K562 (cell line): ENCODE results near the gene LRRC61. TPM values are rescaled to one million over a fixed set of nuclear protein-coding genes. Genes with fewer than 3 reads are reported as not detected.

Experiments
- ATAC-seq: fragments of 200-7000 bp; cut with Tn5 transposase; 3 replicates; pipeline ENCODE4 v1.9.1; 2020; ENCODE audit warnings: moderate library complexity
- BruUV-seq: library from RNA; stranded (reverse); fragments of 400-500 nt; replicated peaks from 2 replicates; lab custom pipeline; 2021; lab: Mats Ljungman, UMichigan
- CTCF ChIA-PET: fragments of 300-600 bp; formaldehyde crosslinking; extraction: SDS; loops from one replicate; lab custom pipeline; 2021; ENCODE audit warnings: low intra/inter-chr PET ratio; lab: Yijun Ruan, JAX
- POLR2A ChIA-PET: fragments of 300-600, 350-650 bp; sonication (Branson Sonifier 250); formaldehyde crosslinking; extraction: SDS; loops from one replicate; lab custom pipeline; 2021; ENCODE audit warnings: antibody characterized with exemption, inconsistent platforms; lab: Yijun Ruan, JAX
- DNase-seq, 4 experiments: peaks; one replicate each; pipeline versions ENCODE4 v3.0.0 to v3.0.0-alpha.2; 2011 to 2018; ENCODE audit warnings: low spot score in 3 of 4, mixed read lengths in 3 of 4; ENCODE audit errors: extremely low read depth in 1 of 4
- FAIRE-seq: peaks from 2 replicates; lab custom pipeline; 2011; peaks lifted over from hg19 to GRCh38; lab: Jason Lieb, UNC
- H2AFZ ChIP-seq: 2 replicates; pipeline ENCODE4 v1.6.0; 2011; ENCODE audit warnings: low read depth, low read length, control low read depth, inconsistent platforms
- H3K27ac ChIP-seq: fragments of 200-600 bp; 3 replicates; pipeline ENCODE4 v1.8.0; 2011; ENCODE audit warnings: low read depth, mild to moderate bottlenecking, control low read depth, inconsistent platforms, low read length, moderate library complexity, mixed read lengths; ENCODE audit errors: extremely low read depth
- H3K27me3 ChIP-seq, 2 experiments: fragments of 300-600 bp in 1 of 2; 2 replicates in 1 of 2; 3 replicates in 1 of 2; pipeline versions ENCODE4 v1.6.0 to v1.8.0; 2011; ENCODE audit warnings: inconsistent platforms in 2 of 2, low read length in 2 of 2, mild to moderate bottlenecking in 1 of 2, mixed read lengths in 1 of 2, moderate library complexity in 1 of 2; ENCODE audit not compliant: control insufficient read depth in 2 of 2, insufficient read depth in 2 of 2
- H3K36me3 ChIP-seq: fragments of 300-600 bp; 3 replicates; pipeline ENCODE4 v1.8.0; 2011; ENCODE audit warnings: mild to moderate bottlenecking, low read length, inconsistent platforms; ENCODE audit not compliant: control insufficient read depth, insufficient read depth
- H3K4me1 ChIP-seq, 2 experiments: fragments of 200-600 bp in 1 of 2; replicated peaks in 1 of 2; 2 replicates in 1 of 2; 3 replicates in 1 of 2; pipeline versions ENCODE4 v1.5.1 to v1.8.0; 2011; ENCODE audit warnings: inconsistent platforms in 2 of 2, low read length in 2 of 2, mild to moderate bottlenecking in 1 of 2, mixed read lengths in 1 of 2, moderate library complexity in 1 of 2; ENCODE audit not compliant: control insufficient read depth in 2 of 2, insufficient read depth in 2 of 2
- H3K4me2 ChIP-seq: 2 replicates; pipeline ENCODE4 v1.6.1; 2011; ENCODE audit warnings: low read length, control low read depth, inconsistent platforms, mixed read lengths; ENCODE audit not compliant: insufficient read depth
- H3K4me3 ChIP-seq: fragments of 200-600 bp; sonication (generic), shearing (Covaris generic); 2 replicates; pipeline ENCODE4 v1.5.1; 2016; ENCODE audit warnings: control low read depth, inconsistent platforms
- H3K79me2 ChIP-seq: fragments of 200-600 bp; 3 replicates; pipeline ENCODE4 v1.8.0; 2011; ENCODE audit warnings: low read length, inconsistent platforms; ENCODE audit not compliant: control insufficient read depth, insufficient read depth
- H3K9ac ChIP-seq, 2 experiments: 2 replicates each; pipeline versions ENCODE4 v1.6.0 to v1.6.1; 2011; ENCODE audit warnings: low read depth in 2 of 2, low read length in 2 of 2, control low read depth in 1 of 2, inconsistent platforms in 1 of 2, mild to moderate bottlenecking in 1 of 2, mixed read lengths in 1 of 2; ENCODE audit not compliant: insufficient read depth in 1 of 2
- H3K9me1 ChIP-seq: one replicate; pipeline ENCODE4 v1.6.0; 2011; ENCODE audit warnings: inconsistent platforms, mild to moderate bottlenecking, low read length, moderate library complexity; ENCODE audit not compliant: control insufficient read depth, insufficient read depth
- H3K9me3 ChIP-seq: replicated peaks from 2 replicates; pipeline ENCODE4 v1.5.1; 2011; ENCODE audit warnings: low read depth, low read length, inconsistent platforms; ENCODE audit not compliant: control insufficient read depth, insufficient read depth
- H4K20me1 ChIP-seq: replicated peaks from 2 replicates; pipeline ENCODE4 v1.6.1; 2011; ENCODE audit warnings: low read length, inconsistent platforms, mixed read lengths; ENCODE audit not compliant: control insufficient read depth, insufficient read depth
- CBX1 ChIP-seq: sonication (generic); IDR thresholded peaks from 2 replicates; pipeline ENCODE4 v1.6.1; 2016; ENCODE audit warnings: antibody characterized with exemption, low read depth, mild to moderate bottlenecking
- CHD2 ChIP-seq: IDR thresholded peaks from 2 replicates; pipeline ENCODE4 v1.6.1; 2011; ENCODE audit warnings: low read depth, low read length
- FOSL1 ChIP-seq: fragments of 200-800 bp; sonication (Bioruptor generic); conservative IDR thresholded peaks from 2 replicates; pipeline ENCODE4 v1.6.1; 2016; ENCODE audit warnings: missing genetic modification characterization, missing compliant biosample characterization
- JUN ChIP-seq, 2 experiments: sonication (generic) in 1 of 2; formaldehyde crosslinking in 1 of 2; IDR thresholded peaks; 2 replicates each; pipeline versions ENCODE4 v1.6.1 to v1.8.0; 2012 to 2022; ENCODE audit warnings: borderline replicate concordance in 2 of 2, mild to moderate bottlenecking in 2 of 2, improper control_type of control experiment in 1 of 2, low read depth in 1 of 2, low read length in 1 of 2, missing genetic modification reagents in 1 of 2
- KDM4B ChIP-seq, 2 experiments: fragments of 450-650 bp in 1 of 2; sonication (generic) in 1 of 2; IDR thresholded peaks; 2 replicates each; pipeline ENCODE4 v1.6.1; 2016 to 2017; ENCODE audit warnings: borderline replicate concordance in 2 of 2, antibody characterized with exemption in 1 of 2, low read depth in 1 of 2, mild to moderate bottlenecking in 1 of 2
- POLR2G ChIP-seq: fragments of 200-400 bp; formaldehyde crosslinking; IDR thresholded peaks from 2 replicates; pipeline ENCODE4 v1.6.1; 2017; ENCODE audit warnings: low read depth, mild to moderate bottlenecking, antibody characterized with exemption, low read length, moderate library complexity
- PYGO2 ChIP-seq: fragments of 450-650 bp; IDR thresholded peaks from 2 replicates; pipeline ENCODE4 v1.6.1; 2016; ENCODE audit warnings: mild to moderate bottlenecking, missing genetic modification characterization, moderate library complexity, missing compliant biosample characterization
- WGBS: fragments of 100-300 bp; shearing (Covaris generic); methylation state at CpG from one replicate; pipeline ENCODE4 v1.1.6; 2016; ENCODE audit warnings: low coverage, mixed read lengths; ENCODE audit not compliant: insufficient coverage; ENCODE audit errors: missing lambda C conversion rate; 5-methylcytosine and 5-hydroxymethylcytosine counted together
- in situ Hi-C: fragments of 300-500 bp; cut with MboI; formaldehyde crosslinking; loops from 4 replicates; pipeline ENCODE4 v1.15.0; 2018; ENCODE audit warnings: inconsistent platforms, mixed read lengths
- intact Hi-C: fragments of 100-400 bp; cut with micrococcal nuclease; formaldehyde crosslinking; loops from 2 replicates; pipeline ENCODE4 v1.14.2; 2022
- polyA plus RNA-seq, 8 experiments: library from polyadenylated mRNA; depleted of rRNA in 4 of 8; stranded (reverse) in 5 of 8; unstranded in 3 of 8; fragments of >200 nt; fragmentation: Nextera tagmentation in 2 of 8; fragmentation: Illumina TruSeq in 1 of 8; extraction: Ambion mirVana in 2 of 8; extraction: Trizol in 1 of 8; gene quantifications; 2 replicates each; pipeline versions ENCODE4 v1.2.1 to v1.2.3, GENCODE V29; 2011 to 2014; ENCODE audit warnings: inconsistent platforms in 1 of 8, missing spikeins in 1 of 8
- total RNA-seq, 7 experiments: library from RNA; depleted of rRNA in 6 of 7; stranded (reverse); fragments of >200 nt in 6 of 7; fragmentation: Illumina TruSeq in 2 of 7; extraction: Trizol in 2 of 7; gene quantifications; 2 replicates each; pipeline versions ENCODE4 v1.2.1 to v1.2.3, GENCODE V29; 2011 to 2021; ENCODE audit warnings: low replicate concordance in 1 of 7
- TF ChIP-seq, protein P1 (sequence below), 2 experiments: fragments of 450-650 bp; conservative IDR thresholded peaks; 2 replicates each; pipeline ENCODE4 v1.6.1; 2017; ENCODE audit warnings: mild to moderate bottlenecking in 2 of 2, moderate library complexity in 2 of 2

Gene LRRC61
- total and polyA plus RNA-seq, 9 of the 15 experiments (the other 6 are each of a cell fraction or from before 2014, with no cell fraction given) = 1.3 to 55.2 (median 35.2) TPM

DNA sequence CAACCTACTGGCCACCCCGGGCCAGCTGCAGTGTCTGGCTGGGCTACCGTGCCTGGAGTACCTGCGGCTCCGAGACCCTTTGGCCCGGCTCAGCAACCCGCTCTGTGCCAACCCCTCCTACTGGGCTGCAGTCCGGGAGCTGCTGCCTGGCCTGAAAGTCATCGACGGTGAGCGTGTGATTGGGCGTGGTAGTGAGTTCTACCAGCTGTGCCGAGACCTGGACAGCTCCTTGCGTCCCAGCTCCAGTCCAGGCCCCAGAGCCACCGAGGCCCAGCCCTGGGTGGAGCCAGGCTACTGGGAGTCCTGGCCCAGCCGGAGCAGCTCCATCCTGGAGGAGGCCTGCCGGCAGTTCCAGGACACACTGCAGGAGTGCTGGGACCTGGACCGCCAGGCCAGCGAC, 14.0 kb downstream of the LRRC61 start:
- no TSS peak for BruUV-seq
- no peak overlapping the region for H3K27ac ChIP-seq
- peak overlapping the region in 1 of 2 experiments; percentile 61; a peak in 2 of 4 replicates for H3K9ac ChIP-seq
- no peaks in the 10 kb centered on the region for H3K79me2 ChIP-seq
- no peak for TF ChIP-seq CBX1
- TF ChIP-seq JUN (IDR thresholded peaks at IDR 0.05; ENCODE audit: borderline replicate concordance, low read depth, low read length) = no peak
- TF ChIP-seq JUN (CRISPR knock-in tag; IDR thresholded peaks at IDR 0.05; ENCODE audit: borderline replicate concordance) = 0 out of 2 replicates have a peak, but pooled peaks have one; percentile 36
- 0 out of 2 replicates have a peak, but pooled peaks have one; percentile 16 for TF ChIP-seq POLR2G
- FAIRE-seq (no peak), ATAC-seq (no peak), DNase-seq (no peak)
- WGBS = 86% methylated on average over 18 of the region's 18 CpGs
- H3K4me1 ChIP-seq = peaks cover 0 to 37% of the 10 kb centered on the region in 2 experiments; a peak in 3 of 5 replicates
- peaks cover 5% of the 10 kb centered on the region; the same call in 1 of the 2 replicates for H4K20me1 ChIP-seq
- H3K4me2 ChIP-seq = no peak overlapping the region
- H3K4me3 ChIP-seq = no peak overlapping the region
- no peaks in the 10 kb centered on the region for H3K9me3 ChIP-seq
- intact Hi-C loops = no loop called here
- H3K27me3 ChIP-seq = peaks cover 2 to 5% of the 10 kb centered on the region in 2 experiments; a peak in 4 of 5 replicates
- in situ Hi-C loops = no loop called here
- H3K9me1 ChIP-seq = peaks cover 6% of the 10 kb centered on the region
- ChIA-PET POLR2A (interaction anchor here (0.7 to 1.3 kb wide), 10 partner anchors 9 to 81 kb away, joined by 3 to 7 read pairs (median 4); partner anchors contain the start of gene REPIN1), CTCF (no interaction called here)
- peaks cover 40% of the 10 kb centered on the region; the same call in 2 of the 3 replicates for H3K36me3 ChIP-seq
- no peak overlapping the region for H2AFZ ChIP-seq

DNA sequence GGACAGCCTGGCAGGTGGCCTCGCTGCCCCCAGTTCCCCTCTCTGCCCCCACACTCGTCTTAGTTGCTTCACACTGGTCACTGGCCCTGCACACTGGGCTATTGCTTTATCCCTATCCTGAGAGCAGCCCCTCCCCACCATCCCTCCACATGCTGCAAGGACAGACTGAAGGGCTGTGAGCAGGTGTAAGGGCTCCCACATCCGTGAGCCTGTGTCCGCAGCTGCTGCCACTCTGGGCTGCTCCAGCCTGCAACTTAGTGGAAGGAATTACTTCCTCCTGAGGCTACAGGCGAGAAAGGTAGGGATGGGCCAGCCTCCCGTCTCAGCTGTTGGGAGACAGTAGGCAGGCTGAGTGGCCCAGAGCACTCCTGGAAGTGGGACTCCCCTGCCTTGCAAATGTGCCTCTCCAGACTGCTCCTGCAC, 14.5 kb downstream of the LRRC61 start:
- Histone ChIP-seq H3K9ac (peak overlapping the region in 1 of 2 experiments; percentile 22; a peak in 1 of 4 replicates), H3K36me3 (peaks cover 37% of the 10 kb centered on the region; the same call in 2 of the 3 replicates), H3K4me1 (peaks cover 0 to 37% of the 10 kb centered on the region in 2 experiments; a peak in 3 of 5 replicates), H3K9me1 (peaks cover 6% of the 10 kb centered on the region), H4K20me1 (peaks cover 5% of the 10 kb centered on the region; the same call in 1 of the 2 replicates), H3K27me3 (peaks cover 7 to 10% of the 10 kb centered on the region in 2 experiments; a peak in 4 of 5 replicates), H2AFZ (no peak overlapping the region), H3K79me2 (no peaks in the 10 kb centered on the region), H3K4me2 (no peak overlapping the region), H3K9me3 (no peaks in the 10 kb centered on the region), H3K27ac (no peak overlapping the region), H3K4me3 (no peak overlapping the region)
- DNase-seq = no peak
- intact Hi-C loops (no loop called here), in situ Hi-C loops (no loop called here)
- no peak for FAIRE-seq
- POLR2A ChIA-PET = interaction anchor here (0.7 to 1.3 kb wide), 7 partner anchors 8 to 41 kb away, joined by 3 to 7 read pairs (median 4); partner anchors contain the start of gene REPIN1
- CTCF ChIA-PET = no interaction called here
- ATAC-seq = no peak
- WGBS = 68% methylated on average over 6 of the region's 6 CpGs
- BruUV-seq = no TSS peak
- TF ChIP-seq KDM4B (IDR thresholded peaks at IDR 0.05; ENCODE audit: borderline replicate concordance in 2 of 2, low read depth in 1 of 2) = no peak
- TF ChIP-seq FOSL1 (tag) = no peak
- TF ChIP-seq CHD2 = no peak
- TF ChIP-seq, protein P1, sequence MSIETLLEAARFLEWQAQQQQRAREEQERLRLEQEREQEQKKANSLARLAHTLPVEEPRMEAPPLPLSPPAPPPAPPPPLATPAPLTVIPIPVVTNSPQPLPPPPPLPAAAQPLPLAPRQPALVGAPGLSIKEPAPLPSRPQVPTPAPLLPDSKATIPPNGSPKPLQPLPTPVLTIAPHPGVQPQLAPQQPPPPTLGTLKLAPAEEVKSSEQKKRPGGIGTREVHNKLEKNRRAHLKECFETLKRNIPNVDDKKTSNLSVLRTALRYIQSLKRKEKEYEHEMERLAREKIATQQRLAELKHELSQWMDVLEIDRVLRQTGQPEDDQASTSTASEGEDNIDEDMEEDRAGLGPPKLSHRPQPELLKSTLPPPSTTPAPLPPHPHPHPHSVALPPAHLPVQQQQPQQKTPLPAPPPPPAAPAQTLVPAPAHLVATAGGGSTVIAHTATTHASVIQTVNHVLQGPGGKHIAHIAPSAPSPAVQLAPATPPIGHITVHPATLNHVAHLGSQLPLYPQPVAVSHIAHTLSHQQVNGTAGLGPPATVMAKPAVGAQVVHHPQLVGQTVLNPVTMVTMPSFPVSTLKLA (conservative IDR thresholded peaks at IDR 0.05) = no peak
- TF ChIP-seq PYGO2 (tag) = no peak
